Erythroblast (primary cell): Measurements from ENCODE around the gene DUOXA2.
"Not testable (repeated sequence)": the region's sequence is repeated elsewhere in the genome, so short reads cannot be mapped to it uniquely, and the experiment has no call there.

Experiments
- DNase-seq, 2 experiments: peaks; one replicate each; lab custom pipeline; 2025; lab: John Stamatoyannopoulos, UW
- GATA1 ChIP-seq: IDR thresholded peaks from 2 replicates; pipeline ENCODE4 v1.6.1; 2011; ENCODE audit warnings: low read depth, mild to moderate bottlenecking, control low read depth, low read length, moderate library complexity
- POLR2A ChIP-seq: IDR thresholded peaks from 2 replicates; pipeline ENCODE4 v1.6.1; 2011; ENCODE audit warnings: mild to moderate bottlenecking, low read length

The DUOXA2 gene

DNA sequence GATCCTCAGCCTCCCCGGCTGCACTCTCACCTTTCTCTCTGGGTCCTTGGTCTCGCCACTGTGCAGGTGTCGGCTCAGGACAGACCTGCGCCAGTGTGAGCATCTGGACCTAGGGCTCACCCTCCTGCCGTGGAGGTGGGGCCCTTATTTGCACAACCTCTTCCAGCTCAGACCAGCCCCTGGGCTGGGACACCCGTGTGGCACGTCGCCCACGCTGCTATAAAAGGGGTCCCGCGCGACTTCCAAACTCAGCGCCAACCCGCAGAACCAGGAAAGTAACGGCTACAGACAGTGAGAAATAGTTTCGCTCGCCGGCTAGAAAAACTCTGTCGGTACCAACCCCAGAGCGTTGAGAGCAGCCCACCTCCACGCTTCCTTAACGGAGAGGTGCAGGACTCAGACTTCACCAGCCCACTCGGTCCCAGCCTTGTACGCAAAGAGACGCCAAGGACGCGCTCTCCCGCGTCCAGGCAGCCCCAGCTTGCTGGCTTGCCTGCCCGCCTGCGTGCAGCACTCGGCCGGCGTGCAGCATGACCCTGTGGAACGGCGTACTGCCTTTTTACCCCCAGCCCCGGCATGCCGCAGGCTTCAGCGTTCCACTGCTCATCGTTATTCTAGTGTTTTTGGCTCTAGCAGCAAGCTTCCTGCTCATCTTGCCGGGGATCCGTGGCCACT lies at the start of gene DUOXA2, which contains the start of gene DUOX2:
DUOXA2 (plus strand) TSS at position 251 of the 675 bp plus-strand sequence; CDS start at position 531, 280 bp downstream.
DUOX2 (minus strand) TSS at position 97 of the 675 bp plus-strand sequence. CDS start 761 bp downstream, outside the sequence.
- DNase-seq, result no peak
- TF ChIP-seq POLR2A (no peak), GATA1 (no peak)

DNA sequence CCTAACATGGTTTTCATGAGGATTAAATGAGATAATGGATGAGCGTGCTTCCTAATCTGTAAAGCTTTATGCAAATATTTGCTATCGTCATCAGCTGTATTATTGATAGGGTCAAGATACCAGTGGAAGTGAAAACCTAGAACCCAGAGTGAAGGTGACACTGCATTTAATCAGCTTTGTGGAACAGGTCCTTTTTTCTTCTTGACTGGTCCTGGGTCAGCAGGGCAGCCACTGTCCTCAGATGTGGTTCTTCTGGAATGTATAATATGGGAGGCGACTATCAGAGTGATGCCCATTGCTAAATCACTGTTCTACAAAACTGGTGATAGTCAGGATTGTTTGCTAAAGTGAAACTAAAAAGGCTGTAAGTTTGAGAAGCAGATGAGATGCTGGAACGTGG lies 49.7 kb upstream of the DUOXA2 start:
- no peak for DNase-seq

GRCh38 chr15:45069942-45070360 lies 44.2 kb upstream of the DUOXA2 start:
- DNase-seq, result not testable (repeated sequence)

More for the DNA sequence above, 49.7 kb upstream of the DUOXA2 start:
- TF ChIP-seq POLR2A (no peak), GATA1 (no peak)

DNA sequence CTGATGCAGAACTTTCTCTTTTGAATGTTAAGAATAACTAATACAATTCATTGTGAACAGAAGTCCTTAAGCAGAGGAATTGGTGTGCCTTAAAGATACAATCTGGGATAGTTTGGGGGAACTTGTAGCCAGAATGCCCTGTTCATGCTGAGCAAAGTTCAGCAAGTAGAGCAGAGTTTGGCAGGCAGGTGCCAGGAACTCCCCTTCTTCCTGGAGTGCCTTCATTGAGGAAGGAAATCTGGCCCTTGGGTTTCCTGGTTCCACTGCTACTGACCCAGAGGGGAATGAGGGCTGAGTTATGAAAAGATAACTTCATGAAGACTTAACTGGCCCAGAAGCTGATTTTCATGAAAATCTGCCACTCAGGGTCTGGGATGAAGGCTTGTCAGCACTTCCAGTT lies 40.5 kb upstream of the DUOXA2 start:
- DNase-seq, result not testable (repeated sequence)

- not testable (repeated sequence) for DNase-seq
Observed at GRCh38 chr15:45075440-45076320, 38.4 kb upstream of the DUOXA2 start.

DNA sequence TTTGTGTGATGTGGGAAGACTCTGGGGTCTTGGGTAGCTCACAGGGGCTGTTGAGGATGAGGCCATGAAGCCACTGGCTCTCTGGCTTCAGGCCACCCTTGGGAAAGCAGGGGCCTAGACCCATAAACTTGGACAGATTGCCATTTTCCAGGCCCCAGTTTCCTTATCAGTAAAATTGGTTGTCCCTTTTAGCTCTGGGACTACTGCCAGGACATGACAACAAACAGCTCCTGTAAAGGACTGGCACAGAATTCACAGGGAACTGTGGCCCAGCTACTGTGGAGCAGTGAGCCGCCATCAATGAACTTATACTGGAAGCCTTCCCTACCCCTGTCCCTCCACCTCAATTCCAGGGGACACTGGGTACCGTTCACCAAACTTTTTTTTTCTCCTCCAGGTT lies 36.7 kb upstream of the DUOXA2 start:
- DNase-seq, result peak in 1 of 2 experiments; percentile 15

DNA sequence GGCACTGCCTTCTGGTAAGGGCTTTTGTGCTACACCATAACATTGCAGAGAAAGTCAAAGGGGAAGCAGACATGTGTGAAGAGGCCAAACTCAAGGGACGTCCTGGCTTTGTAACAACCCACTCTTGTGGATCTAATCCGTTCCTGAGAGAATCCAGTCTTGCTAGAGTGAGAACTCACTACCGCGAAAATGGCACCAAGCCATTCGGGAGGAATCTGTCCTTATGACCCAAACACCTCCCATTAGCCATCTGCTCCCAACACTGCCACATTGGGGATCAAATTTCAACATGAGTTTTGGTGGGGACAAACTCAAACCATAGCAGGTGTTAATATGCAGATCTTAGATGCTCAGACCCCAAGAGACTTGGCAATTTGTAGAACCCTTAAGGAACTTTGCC lies 34.9 kb upstream of the DUOXA2 start:
- DNase-seq, result not testable (repeated sequence)

- DNase-seq, result not testable (repeated sequence)
Observed at GRCh38 chr15:45079628-45080246, 34.4 kb upstream of the DUOXA2 start.

DNA sequence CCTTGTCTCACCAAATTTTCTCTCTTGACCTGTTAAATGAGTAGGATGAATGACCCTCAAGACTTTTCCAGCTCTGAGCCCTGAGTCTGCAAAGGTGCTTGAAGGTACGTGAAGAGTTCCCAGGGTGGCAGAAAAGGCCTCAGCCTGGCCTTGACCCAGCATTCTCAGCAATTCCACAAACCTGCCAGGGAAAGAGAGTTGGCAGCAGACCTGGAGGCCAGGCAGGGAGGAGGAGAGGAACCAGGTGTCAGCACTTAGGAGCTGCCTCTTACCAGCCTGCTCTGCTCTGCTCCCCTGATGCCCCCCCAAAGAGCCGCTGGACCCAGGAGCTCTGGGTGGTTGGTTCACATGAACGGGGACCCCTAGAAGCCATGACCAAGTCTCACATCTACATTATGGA lies 33.5 kb upstream of the DUOXA2 start:
- DNase-seq, result not testable (repeated sequence)

DNA sequence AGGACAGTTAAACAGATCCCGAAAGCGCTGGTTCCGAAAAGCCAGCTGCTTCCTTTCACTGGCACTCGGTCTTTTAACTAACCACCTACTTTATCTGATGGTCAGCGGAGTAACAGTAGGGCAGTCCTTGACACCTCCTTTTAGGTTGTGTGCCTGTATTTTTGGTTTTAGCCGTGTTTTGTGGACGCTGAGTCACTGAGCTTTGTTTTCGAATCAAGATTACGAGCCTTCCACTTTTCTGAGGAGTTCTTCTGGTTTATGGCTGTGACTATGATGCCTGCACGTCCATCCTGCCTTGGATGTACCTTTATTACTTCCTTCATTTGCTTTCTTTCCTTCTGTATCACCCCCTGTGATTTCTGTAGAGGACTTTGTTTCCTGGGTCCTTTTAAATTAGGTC lies 31.7 kb upstream of the DUOXA2 start:
- not testable (repeated sequence) for DNase-seq

DNA sequence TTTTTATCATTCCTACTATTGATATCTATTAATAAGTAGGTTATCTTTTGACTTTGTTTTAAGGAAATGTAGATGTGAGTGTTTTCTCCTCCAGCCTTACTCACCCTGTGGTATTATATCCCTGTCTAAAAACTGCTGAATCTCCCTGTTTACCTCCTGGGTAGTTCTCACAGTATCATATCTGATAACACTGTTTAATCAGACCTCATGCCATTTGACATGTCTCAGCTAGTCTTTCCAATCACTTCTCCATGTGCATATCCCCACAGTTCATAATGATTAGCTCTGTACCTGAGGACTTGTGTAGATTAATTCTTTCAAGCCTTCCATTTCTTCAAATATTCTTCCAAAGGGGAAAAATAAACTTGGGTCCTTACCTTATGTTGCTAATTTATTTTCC lies 30.9 kb upstream of the DUOXA2 start:
- TF ChIP-seq POLR2A (no peak), GATA1 (no peak)
- no peak for DNase-seq

GRCh38 chr15:45084163-45084562 lies 30.0 kb upstream of the DUOXA2 start:
- DNase-seq, result no peak
- TF ChIP-seq GATA1 (no peak), POLR2A (no peak)

DNA sequence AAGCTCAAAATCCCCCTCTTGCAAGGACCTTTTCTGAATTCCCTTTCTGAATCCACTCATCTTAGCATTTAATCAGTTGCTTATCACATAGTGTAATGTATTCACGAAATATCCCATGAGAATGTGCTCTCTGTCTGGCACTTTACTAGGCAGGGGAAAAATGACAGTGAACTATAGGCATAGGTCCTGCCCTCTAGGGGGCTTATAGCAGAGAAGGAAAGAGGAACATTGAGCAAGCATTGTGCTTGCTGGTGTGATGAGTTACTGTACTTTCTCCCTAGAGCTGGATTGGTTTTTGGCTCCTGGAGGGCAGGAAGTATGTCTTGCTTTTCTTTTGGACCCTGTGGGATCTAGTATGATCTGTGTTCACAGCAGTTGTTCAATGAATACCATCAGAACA lies 26.6 kb upstream of the DUOXA2 start:
- no peak for DNase-seq
- no peak for TF ChIP-seq GATA1
- no peak for TF ChIP-seq POLR2A

DNA sequence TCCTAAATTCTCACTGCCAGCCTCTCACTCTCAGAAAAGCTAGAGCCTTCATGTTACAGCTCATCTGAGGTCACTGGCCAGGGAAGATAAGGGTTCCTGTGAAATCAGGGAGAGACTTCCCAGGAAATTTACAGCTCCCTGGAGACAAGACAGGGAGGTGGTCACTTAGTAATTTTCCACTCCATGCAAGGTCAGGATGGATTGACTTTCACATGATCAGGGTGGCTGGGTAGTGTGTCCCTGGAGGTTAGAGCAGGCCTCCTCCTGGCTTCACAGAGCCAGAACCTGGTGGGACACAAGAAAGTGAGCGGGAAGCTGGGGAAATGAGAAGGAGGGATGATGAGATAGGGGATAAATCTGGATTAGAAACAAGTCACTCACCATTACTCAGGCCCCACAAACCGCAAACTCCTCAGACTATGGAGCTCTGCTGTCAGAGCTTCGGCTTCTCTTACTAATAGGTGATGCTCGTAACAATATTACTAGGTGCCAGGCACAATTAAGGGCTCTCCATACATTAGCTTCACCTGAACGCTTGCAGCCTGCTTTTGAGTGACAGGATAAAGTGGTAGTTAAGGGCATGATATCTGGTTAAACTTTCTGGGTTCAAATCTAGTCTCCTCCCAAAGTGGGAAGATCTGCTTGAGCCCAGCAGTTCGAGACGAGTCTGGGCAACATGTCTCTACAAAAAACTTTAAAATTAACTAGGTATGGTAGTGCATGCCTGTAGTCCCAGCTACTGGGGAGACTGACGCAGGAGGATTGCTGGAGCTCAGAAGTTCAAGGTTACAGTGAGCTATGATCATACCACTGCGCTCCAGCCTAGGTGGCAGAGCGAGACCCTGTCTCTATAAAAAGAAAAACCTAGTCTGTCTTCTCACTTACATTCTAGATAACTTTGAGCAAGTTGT lies 25.1 kb upstream of the DUOXA2 start:
- TF ChIP-seq GATA1 (no peak), POLR2A (no peak)
- no peak for DNase-seq
